HFFc6 (cell line): ENCODE results near the gene GORAB. TPM values are rescaled to one million over a fixed set of nuclear protein-coding genes. Genes with fewer than 3 reads are reported as not detected.

Source experiments
- DNase-seq: peaks from one replicate; pipeline ENCODE4 v3.0.0-alpha.2; 2018
- H3K27ac Mint-ChIP-seq: 2 replicates; pipeline ENCODE4 v1.8.0; 2020; ENCODE audit warnings: mild to moderate bottlenecking, mixed read lengths
- H3K27me3 Mint-ChIP-seq: 2 replicates; pipeline ENCODE4 v1.8.0; 2021; ENCODE audit warnings: mild to moderate bottlenecking, moderate library complexity, mixed read lengths; ENCODE audit not compliant: insufficient read depth
- H3K36me3 Mint-ChIP-seq: 2 replicates; pipeline ENCODE4 v1.8.0; 2021; ENCODE audit warnings: low read depth, mixed read lengths
- H3K4me1 Mint-ChIP-seq: 2 replicates; pipeline ENCODE4 v1.8.0; 2020; ENCODE audit warnings: low read depth, mixed read lengths
- H3K4me3 Mint-ChIP-seq: 2 replicates; pipeline ENCODE4 v1.8.0; 2020; ENCODE audit warnings: mild to moderate bottlenecking, moderate library complexity, mixed read lengths
- H3K9me3 Mint-ChIP-seq: 2 replicates; pipeline ENCODE4 v1.8.0; 2020; ENCODE audit warnings: mild to moderate bottlenecking, mixed read lengths
- total RNA-seq, 6 experiments: library from RNA; stranded (reverse); fragmentation: NEBNext Ultra II Directional; extraction: Animal tissue kit (Norgen Biotek cat#: 25700); gene quantifications; 2 replicates in 1 of 6; 3 replicates in 5 of 6; pipeline ENCODE4 v1.2.3, GENCODE V29; 2021
- TF ChIP-seq, protein P1 (sequence below): fragments of 200-600 bp; sonication (generic); IDR thresholded peaks from 2 replicates; pipeline ENCODE4 v1.5.0; 2021; ENCODE audit warnings: antibody characterized with exemption, mild to moderate bottlenecking

The GORAB gene
- total RNA-seq, 6 experiments from 2014 or later, result 13.7 to 18.5 (median 16.3) TPM

DNA sequence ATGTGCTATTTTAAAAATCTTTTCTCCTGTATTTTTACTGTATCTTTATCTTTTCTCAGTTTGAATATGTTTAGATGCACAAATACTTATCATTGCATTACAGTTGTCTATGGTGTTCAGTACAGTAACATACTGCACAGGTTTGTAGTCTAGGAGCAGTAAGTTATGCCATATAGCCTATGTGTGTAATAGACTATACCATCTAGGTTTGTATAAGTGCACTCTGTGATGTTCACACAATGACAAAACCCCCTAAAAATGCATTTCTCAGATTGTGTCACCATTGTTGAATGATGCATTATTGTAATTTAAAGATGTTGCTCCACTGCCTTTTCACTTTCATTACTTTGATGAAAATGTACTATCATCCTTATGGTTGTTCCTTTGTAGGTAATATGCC lies 67.1 kb downstream of the GORAB start:
- Mint-ChIP-seq H3K27ac (no peak overlapping the region), H3K36me3 (peaks cover 32% of the 10 kb centered on the region), H3K4me3 (no peak overlapping the region), H3K27me3 (no peaks in the 10 kb centered on the region), H3K9me3 (peaks cover 33% of the 10 kb centered on the region), H3K4me1 (peaks cover 6% of the 10 kb centered on the region)
- TF ChIP-seq, protein P1, sequence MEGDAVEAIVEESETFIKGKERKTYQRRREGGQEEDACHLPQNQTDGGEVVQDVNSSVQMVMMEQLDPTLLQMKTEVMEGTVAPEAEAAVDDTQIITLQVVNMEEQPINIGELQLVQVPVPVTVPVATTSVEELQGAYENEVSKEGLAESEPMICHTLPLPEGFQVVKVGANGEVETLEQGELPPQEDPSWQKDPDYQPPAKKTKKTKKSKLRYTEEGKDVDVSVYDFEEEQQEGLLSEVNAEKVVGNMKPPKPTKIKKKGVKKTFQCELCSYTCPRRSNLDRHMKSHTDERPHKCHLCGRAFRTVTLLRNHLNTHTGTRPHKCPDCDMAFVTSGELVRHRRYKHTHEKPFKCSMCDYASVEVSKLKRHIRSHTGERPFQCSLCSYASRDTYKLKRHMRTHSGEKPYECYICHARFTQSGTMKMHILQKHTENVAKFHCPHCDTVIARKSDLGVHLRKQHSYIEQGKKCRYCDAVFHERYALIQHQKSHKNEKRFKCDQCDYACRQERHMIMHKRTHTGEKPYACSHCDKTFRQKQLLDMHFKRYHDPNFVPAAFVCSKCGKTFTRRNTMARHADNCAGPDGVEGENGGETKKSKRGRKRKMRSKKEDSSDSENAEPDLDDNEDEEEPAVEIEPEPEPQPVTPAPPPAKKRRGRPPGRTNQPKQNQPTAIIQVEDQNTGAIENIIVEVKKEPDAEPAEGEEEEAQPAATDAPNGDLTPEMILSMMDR, result no peak
- no peak for DNase-seq

- Mint-ChIP-seq H3K4me1 (peaks cover 12% of the 10 kb centered on the region), H3K9me3 (peaks cover 29% of the 10 kb centered on the region), H3K4me3 (no peak overlapping the region), H3K27me3 (no peaks in the 10 kb centered on the region), H3K27ac (no peak overlapping the region), H3K36me3 (peaks cover 26% of the 10 kb centered on the region)
- TF ChIP-seq, protein P1, result no peak
- no peak for DNase-seq
Observed at GRCh38 chr1:170601866-170602265, 69.9 kb downstream of the GORAB start.

Other genes with a start within 250 kb of the GORAB start
- gene PRRX1, start 132.0 kb downstream of the GORAB start, total RNA-seq, result 100 to 1,000 TPM; 151 to 310 (median 270) TPM